Stimulated activated CD4-positive, alpha-beta T cell treated with anti-CD3 and anti-CD28 coated beads, Interleukin-1b, Interleukin-23, amount 100 ng/mL, for 24 hours (primary cell): ENCODE results near the gene CDC23.
"Not testable (repeated sequence)": the region's sequence is repeated elsewhere in the genome, so short reads cannot be mapped to it uniquely, and the experiment has no call there.

Source experiments
- DNase-seq, 4 experiments: peaks; one replicate each; pipeline ENCODE4 v3.0.0-alpha.2; 2020; ENCODE audit warnings: low read depth in 4 of 4, low spot score in 1 of 4

The CDC23 gene

GRCh38 chr5:138213161-138214029, at the start of gene CDC23:
Gene CDC23 (minus strand): TSS chr5:138213323. CDS start chr5:138213312, 11 bp downstream.
- DNase-seq: peak; percentile 62 to 78 (median 76)

GRCh38 chr5:138258704-138259292, 45.7 kb upstream of the CDC23 start:
- DNase-seq: no peak

GRCh38 chr5:138257583-138257982, 44.5 kb upstream of the CDC23 start:
- DNase-seq: no peak

- DNase-seq: no peak
These were observed 39.8 kb upstream of the CDC23 start for GRCh38 chr5:138252944-138253343.

GRCh38 chr5:138247800-138248199, 34.7 kb upstream of the CDC23 start:
- DNase-seq: not testable (repeated sequence)

GRCh38 chr5:138246822-138247221, 33.7 kb upstream of the CDC23 start:
- no peak for DNase-seq

- no peak for DNase-seq
These were observed 33.2 kb upstream of the CDC23 start for GRCh38 chr5:138246334-138246733.

GRCh38 chr5:138245717-138246116, 32.6 kb upstream of the CDC23 start:
- no peak for DNase-seq

- no peak for DNase-seq
These were observed 30.7 kb upstream of the CDC23 start for GRCh38 chr5:138243794-138244193.

- no peak for DNase-seq
These were observed 28.8 kb upstream of the CDC23 start for GRCh38 chr5:138241688-138242571.

GRCh38 chr5:138240650-138241385, 27.7 kb upstream of the CDC23 start:
- DNase-seq: no peak

- DNase-seq: no peak
These were observed 24.9 kb upstream of the CDC23 start for GRCh38 chr5:138238034-138238433.

- no peak for DNase-seq
These were observed 21.5 kb upstream of the CDC23 start for GRCh38 chr5:138234651-138235050.

GRCh38 chr5:138233280-138233679, 20.2 kb upstream of the CDC23 start:
- no peak for DNase-seq

- DNase-seq: no peak
These were observed 18.0 kb upstream of the CDC23 start for GRCh38 chr5:138230981-138231589.

- no peak for DNase-seq
These were observed 17.1 kb upstream of the CDC23 start for GRCh38 chr5:138230261-138230660.

GRCh38 chr5:138229387-138229786, 16.3 kb upstream of the CDC23 start:
- DNase-seq: no peak

- no peak for DNase-seq
These were observed 13.8 kb upstream of the CDC23 start for GRCh38 chr5:138226910-138227309.

- DNase-seq: no peak
These were observed 11.6 kb upstream of the CDC23 start for GRCh38 chr5:138224712-138225111.

GRCh38 chr5:138223532-138223931, 10.4 kb upstream of the CDC23 start:
- no peak for DNase-seq
